DND-41 (cell line): ENCODE results near the gene CELF5.

Source experiments
- ATAC-seq: fragments of 200-7000 bp; cut with Tn5 transposase; 3 replicates; pipeline ENCODE4 v1.9.1; 2021; ENCODE audit warnings: low read depth; ENCODE audit not compliant: insufficient read depth
- DNase-seq: peaks from one replicate; pipeline ENCODE4 v3.0.0-alpha.2; 2020
- H2AFZ ChIP-seq: 2 replicates; pipeline ENCODE4 v1.6.0; 2012; ENCODE audit warnings: low read depth, low read length
- H3K27ac ChIP-seq: 2 replicates; pipeline ENCODE4 v1.5.1; 2012; ENCODE audit warnings: low read length, inconsistent platforms
- H3K27me3 ChIP-seq: fragments of 200-600 bp; sonication (generic); 2 replicates; pipeline ENCODE4 v1.6.0; 2012; ENCODE audit warnings: low read length, mild to moderate bottlenecking, inconsistent platforms; ENCODE audit not compliant: insufficient read depth, poor library complexity
- H3K36me3 ChIP-seq: 2 replicates; pipeline ENCODE4 v1.5.1; 2012; ENCODE audit warnings: low read length, inconsistent platforms; ENCODE audit not compliant: insufficient read depth
- H3K4me1 ChIP-seq: 2 replicates; pipeline ENCODE4 v1.5.1; 2012; ENCODE audit warnings: mild to moderate bottlenecking, low read length; ENCODE audit not compliant: insufficient read depth
- H3K4me2 ChIP-seq: 2 replicates; pipeline ENCODE4 v1.6.0; 2012; ENCODE audit warnings: mild to moderate bottlenecking, moderate library complexity, low read length, inconsistent platforms; ENCODE audit not compliant: insufficient read depth
- H3K4me3 ChIP-seq, 2 experiments: fragments of 200-600 bp in 1 of 2; shearing (Covaris generic) in 1 of 2; 2 replicates each; pipeline ENCODE4 v1.5.1; 2012 to 2016; ENCODE audit warnings: inconsistent platforms in 2 of 2, low read length in 2 of 2, mild to moderate bottlenecking in 2 of 2, low read depth in 1 of 2, moderate library complexity in 1 of 2
- H3K79me2 ChIP-seq: 2 replicates; pipeline ENCODE4 v1.6.0; 2012; ENCODE audit warnings: low read length, inconsistent platforms; ENCODE audit not compliant: insufficient read depth
- H3K9ac ChIP-seq: 2 replicates; pipeline ENCODE4 v1.6.0; 2012; ENCODE audit warnings: low read depth, mild to moderate bottlenecking, inconsistent platforms, low read length, moderate library complexity
- H3K9me3 ChIP-seq: 2 replicates; pipeline ENCODE4 v1.5.1; 2012; ENCODE audit warnings: low read length, moderate library complexity, mild to moderate bottlenecking, inconsistent platforms; ENCODE audit not compliant: insufficient read depth, severe bottlenecking
- H4K20me1 ChIP-seq: 2 replicates; pipeline ENCODE4 v1.6.0; 2012; ENCODE audit warnings: low read length; ENCODE audit not compliant: insufficient read depth
- EZH2 ChIP-seq: IDR thresholded peaks from 3 replicates; pipeline ENCODE4 v1.6.1; 2012; ENCODE audit warnings: borderline replicate concordance, low read depth, mild to moderate bottlenecking, moderate library complexity, low read length, inconsistent platforms; ENCODE audit not compliant: severe bottlenecking
- TF ChIP-seq, protein P1 (sequence below): IDR thresholded peaks from 2 replicates; pipeline ENCODE4 v1.5.1; 2012; ENCODE audit warnings: borderline replicate concordance, low read length, moderate library complexity, mild to moderate bottlenecking; ENCODE audit not compliant: poor library complexity, severe bottlenecking; ENCODE audit errors: extremely low read depth

Gene CELF5

GRCh38 chr19:3238066-3238561 lies 13.7 kb downstream of the CELF5 start:
- ATAC-seq = no peak
- DNase-seq = no peak
- Histone ChIP-seq H3K79me2 (no peaks in the 10 kb centered on the region), H3K4me1 (no peaks in the 10 kb centered on the region), H3K36me3 (no peaks in the 10 kb centered on the region), H3K9ac (no peak overlapping the region), H2AFZ (no peak overlapping the region), H4K20me1 (peaks cover 13% of the 10 kb centered on the region), H3K4me3 (no peak overlapping the region), H3K4me2 (no peak overlapping the region), H3K9me3 (no peaks in the 10 kb centered on the region), H3K27ac (no peak overlapping the region), H3K27me3 (no peaks in the 10 kb centered on the region)
- TF ChIP-seq EZH2 = no peak
- TF ChIP-seq, protein P1, sequence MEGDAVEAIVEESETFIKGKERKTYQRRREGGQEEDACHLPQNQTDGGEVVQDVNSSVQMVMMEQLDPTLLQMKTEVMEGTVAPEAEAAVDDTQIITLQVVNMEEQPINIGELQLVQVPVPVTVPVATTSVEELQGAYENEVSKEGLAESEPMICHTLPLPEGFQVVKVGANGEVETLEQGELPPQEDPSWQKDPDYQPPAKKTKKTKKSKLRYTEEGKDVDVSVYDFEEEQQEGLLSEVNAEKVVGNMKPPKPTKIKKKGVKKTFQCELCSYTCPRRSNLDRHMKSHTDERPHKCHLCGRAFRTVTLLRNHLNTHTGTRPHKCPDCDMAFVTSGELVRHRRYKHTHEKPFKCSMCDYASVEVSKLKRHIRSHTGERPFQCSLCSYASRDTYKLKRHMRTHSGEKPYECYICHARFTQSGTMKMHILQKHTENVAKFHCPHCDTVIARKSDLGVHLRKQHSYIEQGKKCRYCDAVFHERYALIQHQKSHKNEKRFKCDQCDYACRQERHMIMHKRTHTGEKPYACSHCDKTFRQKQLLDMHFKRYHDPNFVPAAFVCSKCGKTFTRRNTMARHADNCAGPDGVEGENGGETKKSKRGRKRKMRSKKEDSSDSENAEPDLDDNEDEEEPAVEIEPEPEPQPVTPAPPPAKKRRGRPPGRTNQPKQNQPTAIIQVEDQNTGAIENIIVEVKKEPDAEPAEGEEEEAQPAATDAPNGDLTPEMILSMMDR = no peak

DNA sequence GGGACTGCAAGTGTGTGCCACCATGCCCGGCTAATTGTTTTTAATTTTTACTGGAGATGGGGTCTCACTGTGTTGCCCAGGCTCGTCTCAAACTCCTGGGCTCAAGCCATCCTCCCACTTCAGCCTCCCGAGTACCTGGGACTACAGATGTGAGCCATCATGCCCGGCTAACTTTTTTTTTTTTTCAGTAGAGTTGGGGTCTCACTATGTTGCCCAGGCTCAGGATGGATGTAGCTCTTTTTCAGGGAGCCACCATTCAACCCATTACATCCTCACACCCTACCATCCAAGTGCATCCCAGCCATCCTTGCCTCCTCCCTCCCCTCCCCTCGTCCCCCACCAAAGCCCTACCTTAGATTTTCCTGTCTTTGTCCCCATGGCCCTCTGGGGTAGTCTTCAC lies 14.9 kb downstream of the CELF5 start:
- no peaks in the 10 kb centered on the region; the same call in 1 of the 2 replicates for H3K4me1 ChIP-seq
- no peaks in the 10 kb centered on the region for H3K27me3 ChIP-seq

DNA sequence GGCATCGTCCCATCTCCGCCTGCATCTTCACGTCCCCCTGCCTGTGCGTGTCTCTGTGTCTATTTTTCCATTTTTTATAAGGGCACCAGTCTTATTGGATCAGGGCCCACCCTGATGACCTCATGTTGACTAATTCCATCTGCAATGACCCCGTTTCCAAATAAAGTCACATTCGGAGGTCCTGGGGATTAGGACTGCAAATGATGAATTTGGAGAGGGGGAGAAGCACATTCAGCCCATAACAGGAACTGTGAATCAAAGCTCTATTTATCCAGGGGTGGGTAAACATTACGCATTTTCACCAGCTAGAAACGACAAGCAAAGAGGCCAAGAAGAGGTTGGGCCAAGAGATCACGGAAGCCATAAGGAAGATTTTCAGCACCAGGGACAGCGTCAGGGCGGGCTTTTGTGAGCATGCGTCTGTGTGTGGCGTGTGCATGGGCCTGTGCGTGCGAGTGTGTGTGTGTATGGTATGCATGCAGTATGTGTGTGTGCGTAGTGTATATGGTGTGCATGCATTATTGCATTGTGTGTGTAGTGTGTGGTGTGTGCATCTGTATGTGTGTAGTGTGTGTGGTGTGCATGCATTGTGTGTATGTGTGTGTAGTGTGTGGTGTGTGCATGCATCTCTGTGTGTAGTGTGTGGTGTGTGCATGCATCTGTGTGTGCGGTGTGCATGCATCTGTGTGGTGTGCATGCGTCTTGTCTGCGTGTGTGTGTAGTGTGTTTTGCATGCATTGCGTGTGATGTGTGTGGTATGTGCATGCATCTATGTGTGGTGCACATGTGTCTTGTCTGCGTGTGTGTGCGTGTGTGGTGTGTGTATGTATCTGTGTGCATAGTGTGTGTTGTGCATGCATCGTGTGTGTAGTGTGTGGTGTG lies 19.6 kb downstream of the CELF5 start:
- no peak overlapping the region for H2AFZ ChIP-seq
- DNase-seq = peak; percentile 84

More for the DNA sequence above, 14.9 kb downstream of the CELF5 start:
- Histone ChIP-seq H3K9ac (no peak overlapping the region), H2AFZ (no peak overlapping the region), H3K79me2 (no peaks in the 10 kb centered on the region), H3K9me3 (no peaks in the 10 kb centered on the region), H3K4me3 (no peak overlapping the region), H3K4me2 (no peak overlapping the region), H3K36me3 (no peaks in the 10 kb centered on the region), H3K27ac (no peak overlapping the region), H4K20me1 (peaks cover 12% of the 10 kb centered on the region)
- ATAC-seq (no peak), DNase-seq (no peak)
- no peak for TF ChIP-seq EZH2
- TF ChIP-seq, protein P1 = no peak

More for the DNA sequence above, 19.6 kb downstream of the CELF5 start:
- H3K4me3 ChIP-seq = no peak overlapping the region
- no peaks in the 10 kb centered on the region for H3K27me3 ChIP-seq
- no peak overlapping the region for H3K9ac ChIP-seq
- H3K36me3 ChIP-seq = no peaks in the 10 kb centered on the region
- H3K27ac ChIP-seq = no peak overlapping the region
- peak; percentile 93 for ATAC-seq
- TF ChIP-seq, protein P1 = no peak
- TF ChIP-seq EZH2 = no peak
- H3K79me2 ChIP-seq = no peaks in the 10 kb centered on the region
- H3K4me2 ChIP-seq = no peak overlapping the region
- no peaks in the 10 kb centered on the region for H3K9me3 ChIP-seq
- no peaks in the 10 kb centered on the region; the same call in 1 of the 2 replicates for H3K4me1 ChIP-seq
- H4K20me1 ChIP-seq = peaks cover 12% of the 10 kb centered on the region
